Smooth muscle cell (in vitro differentiated cells): ENCODE data around the gene DPF3. TPM values are rescaled to one million over a fixed set of nuclear protein-coding genes. Genes with fewer than 3 reads are reported as not detected.

Experiments
- DNase-seq: peaks from one replicate; lab custom pipeline; 2025; ENCODE audit not compliant: unreplicated experiment; lab: John Stamatoyannopoulos, UW
- H2AFZ ChIP-seq: fragments of 200-600 bp; sonication (generic); 2 replicates; pipeline ENCODE4 v1.6.0; 2016; ENCODE audit warnings: antibody characterized with exemption, low read depth, mild to moderate bottlenecking
- H3F3A ChIP-seq: fragments of 200-600 bp; sonication (generic); 2 replicates; pipeline ENCODE4 v1.6.0; 2017; ENCODE audit warnings: antibody characterized with exemption, low read depth
- H3K27ac ChIP-seq: fragments of 200-600 bp; sonication (generic); 2 replicates; pipeline ENCODE4 v1.5.1; 2016; ENCODE audit warnings: low read depth, mild to moderate bottlenecking
- H3K27me3 ChIP-seq: fragments of 200-600 bp; sonication (generic); 2 replicates; pipeline ENCODE4 v1.6.1; 2016; ENCODE audit warnings: low read depth, mild to moderate bottlenecking
- H3K36me3 ChIP-seq: fragments of 200-600 bp; sonication (generic); 2 replicates; pipeline ENCODE4 v1.5.1; 2016; ENCODE audit warnings: low read depth
- H3K4me1 ChIP-seq: fragments of 200-600 bp; sonication (generic); 2 replicates; pipeline ENCODE4 v1.5.1; 2016; ENCODE audit warnings: low read depth
- H3K4me2 ChIP-seq: fragments of 200-600 bp; sonication (generic); 2 replicates; pipeline ENCODE4 v1.6.0; 2016; ENCODE audit warnings: mild to moderate bottlenecking
- H3K4me3 ChIP-seq: fragments of 200-600 bp; sonication (generic); 2 replicates; pipeline ENCODE4 v1.5.1; 2016; ENCODE audit warnings: mild to moderate bottlenecking
- H3K79me2 ChIP-seq: fragments of 200-600 bp; sonication (generic); 2 replicates; pipeline ENCODE4 v1.6.0; 2016; ENCODE audit warnings: low read depth, mild to moderate bottlenecking
- H3K9ac ChIP-seq: fragments of 200-600 bp; sonication (generic); 2 replicates; pipeline ENCODE4 v1.6.0; 2016; ENCODE audit warnings: low read depth
- H3K9me3 ChIP-seq: fragments of 200-600 bp; sonication (generic); replicated peaks from 2 replicates; pipeline ENCODE4 v1.5.1; 2016; ENCODE audit warnings: low read depth
- H4K20me1 ChIP-seq: fragments of 200-600 bp; sonication (generic); 2 replicates; pipeline ENCODE4 v1.6.0; 2016; ENCODE audit warnings: low read depth
- WGBS: methylation state at CpG from one replicate; pipeline ENCODE4 v1.1.7; 2016; ENCODE audit warnings: low lambda C conversion rate; 5-methylcytosine and 5-hydroxymethylcytosine counted together
- polyA plus RNA-seq: library from polyadenylated mRNA; unstranded; fragments of >200 nt; fragmentation: Nextera tagmentation; extraction: Ambion mirVana; gene quantifications from 2 replicates; pipeline ENCODE4 v1.2.1, GENCODE V29; 2016
- total RNA-seq: library from RNA; depleted of rRNA; stranded (reverse); fragments of >200 nt; gene quantifications from 2 replicates; pipeline ENCODE4 v1.2.3, GENCODE V29; 2014
- TF ChIP-seq, protein P1 (sequence below): fragments of 200-600 bp; sonication (generic); IDR thresholded peaks from 2 replicates; pipeline ENCODE4 v1.5.1; 2017; ENCODE audit warnings: borderline replicate concordance, mild to moderate bottlenecking, antibody characterized with exemption; ENCODE audit not compliant: insufficient read depth, poor library complexity, severe bottlenecking

Gene DPF3
- total and polyA plus RNA-seq, 2 experiments from 2014 or later, result 4.9 to 12.6 TPM

DNA sequence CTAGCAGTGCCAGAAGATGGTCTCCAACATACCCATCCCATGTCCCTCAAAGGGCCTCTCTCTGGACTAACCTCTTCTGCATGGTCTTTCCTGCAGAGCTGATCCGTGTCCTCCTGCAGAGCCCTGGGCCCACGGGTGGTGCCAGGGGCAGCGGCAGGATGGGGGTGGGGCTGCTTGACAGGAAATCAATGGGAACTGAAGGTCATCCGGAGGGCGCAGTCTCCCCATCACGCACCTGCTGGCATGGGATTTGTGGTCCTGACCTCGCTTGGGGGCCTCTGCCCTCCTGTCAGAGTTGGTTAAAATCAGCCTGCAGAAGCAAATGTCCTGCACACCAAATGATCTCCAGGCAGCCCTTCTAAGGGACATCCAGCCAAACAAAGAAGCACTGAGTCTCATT, 110.2 kb downstream of the DPF3 start:
- H3K9me3 ChIP-seq, result no peaks in the 10 kb centered on the region
- H4K20me1 ChIP-seq, result no peaks in the 10 kb centered on the region
- H3K27ac ChIP-seq, result no peak overlapping the region
- no peaks in the 10 kb centered on the region for H3K4me1 ChIP-seq
- no peaks in the 10 kb centered on the region for H3F3A ChIP-seq
- H3K4me2 ChIP-seq, result no peak overlapping the region
- H3K9ac ChIP-seq, result no peak overlapping the region
- no peaks in the 10 kb centered on the region for H3K27me3 ChIP-seq
- TF ChIP-seq, protein P1, sequence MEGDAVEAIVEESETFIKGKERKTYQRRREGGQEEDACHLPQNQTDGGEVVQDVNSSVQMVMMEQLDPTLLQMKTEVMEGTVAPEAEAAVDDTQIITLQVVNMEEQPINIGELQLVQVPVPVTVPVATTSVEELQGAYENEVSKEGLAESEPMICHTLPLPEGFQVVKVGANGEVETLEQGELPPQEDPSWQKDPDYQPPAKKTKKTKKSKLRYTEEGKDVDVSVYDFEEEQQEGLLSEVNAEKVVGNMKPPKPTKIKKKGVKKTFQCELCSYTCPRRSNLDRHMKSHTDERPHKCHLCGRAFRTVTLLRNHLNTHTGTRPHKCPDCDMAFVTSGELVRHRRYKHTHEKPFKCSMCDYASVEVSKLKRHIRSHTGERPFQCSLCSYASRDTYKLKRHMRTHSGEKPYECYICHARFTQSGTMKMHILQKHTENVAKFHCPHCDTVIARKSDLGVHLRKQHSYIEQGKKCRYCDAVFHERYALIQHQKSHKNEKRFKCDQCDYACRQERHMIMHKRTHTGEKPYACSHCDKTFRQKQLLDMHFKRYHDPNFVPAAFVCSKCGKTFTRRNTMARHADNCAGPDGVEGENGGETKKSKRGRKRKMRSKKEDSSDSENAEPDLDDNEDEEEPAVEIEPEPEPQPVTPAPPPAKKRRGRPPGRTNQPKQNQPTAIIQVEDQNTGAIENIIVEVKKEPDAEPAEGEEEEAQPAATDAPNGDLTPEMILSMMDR, result no peak
- DNase-seq, result no peak
- H3K79me2 ChIP-seq, result no peaks in the 10 kb centered on the region
- 95% methylated on average over 7 of the region's 7 CpGs for WGBS
- H3K36me3 ChIP-seq, result no peaks in the 10 kb centered on the region
- H3K4me3 ChIP-seq, result no peak overlapping the region
- no peak overlapping the region for H2AFZ ChIP-seq

DNA sequence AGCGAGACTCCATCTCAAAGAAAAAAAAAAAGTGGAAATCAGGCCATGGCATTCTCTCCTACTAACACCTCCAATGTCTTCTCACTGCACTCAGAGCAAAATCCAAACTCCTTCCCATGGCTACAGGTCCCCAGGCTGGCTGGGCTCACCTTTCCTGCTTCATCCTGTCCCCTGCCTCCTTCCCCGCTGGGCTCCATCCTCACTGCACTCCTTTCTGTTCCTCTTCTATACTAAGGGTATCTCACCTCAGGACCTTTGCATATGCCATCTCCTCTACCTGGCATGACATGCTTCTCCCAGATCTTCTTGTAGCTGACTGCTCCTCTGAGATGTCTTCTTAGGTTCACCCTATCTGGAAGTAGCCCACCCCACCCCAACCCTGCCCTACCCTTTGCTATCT, 111.1 kb downstream of the DPF3 start:
- no peak overlapping the region for H3K27ac ChIP-seq
- no peak for DNase-seq

DNA sequence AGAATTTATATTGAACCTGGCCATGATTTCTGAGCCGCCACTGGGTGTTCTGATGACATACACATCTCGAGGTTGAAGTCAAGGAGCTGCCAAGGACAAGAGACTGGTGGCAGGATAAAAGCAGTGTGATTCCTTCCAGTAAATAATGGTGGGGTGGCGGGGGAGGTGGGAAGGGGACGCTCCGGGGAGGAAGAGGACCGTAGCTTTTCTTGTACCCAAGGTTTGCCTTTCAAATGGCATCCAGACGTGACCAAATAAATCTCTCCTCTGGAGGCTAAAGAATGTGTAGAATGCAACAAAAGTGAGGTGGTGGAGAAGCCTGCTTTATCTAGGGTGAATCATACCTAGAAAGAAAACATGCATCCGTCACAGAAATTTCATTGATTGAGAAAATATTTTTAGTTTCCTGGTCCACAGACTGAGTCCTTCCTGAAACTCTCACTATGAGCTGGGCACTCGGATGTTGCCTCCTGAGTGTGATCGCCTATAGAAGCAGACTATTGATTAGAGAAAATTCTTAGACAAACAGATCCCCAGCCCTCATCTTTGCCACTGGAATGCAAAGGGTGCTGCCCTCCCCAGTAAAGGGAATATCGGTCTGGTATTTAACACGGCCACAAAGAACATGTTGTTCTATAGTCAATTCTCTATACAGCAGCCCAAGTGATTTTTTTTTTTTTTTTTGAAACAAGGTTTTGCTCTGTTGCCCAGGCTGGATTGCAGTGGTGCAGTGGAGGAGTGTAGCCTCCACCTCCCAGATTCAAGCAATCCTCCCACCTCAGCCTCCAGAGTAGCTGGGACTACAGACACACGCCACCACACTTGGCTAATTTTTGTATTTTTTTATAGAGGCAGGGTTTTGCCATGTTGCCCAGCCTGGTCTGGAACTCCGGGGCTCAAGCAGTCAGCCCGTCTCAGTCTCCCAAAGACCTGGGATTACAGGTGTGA, 112.1 kb downstream of the DPF3 start:
- WGBS, result 59% methylated on average over 15 of the region's 15 CpGs
- Histone ChIP-seq H3K27me3 (no peaks in the 10 kb centered on the region), H4K20me1 (no peaks in the 10 kb centered on the region), H3K79me2 (no peaks in the 10 kb centered on the region), H3K36me3 (no peaks in the 10 kb centered on the region), H3K4me1 (no peaks in the 10 kb centered on the region), H3K27ac (peak overlapping the region; percentile 1), H3K9me3 (no peaks in the 10 kb centered on the region), H3K9ac (no peak overlapping the region), H3K4me3 (no peak overlapping the region), H3K4me2 (peak overlapping the region; percentile 54), H2AFZ (no peak overlapping the region), H3F3A (no peaks in the 10 kb centered on the region)
- TF ChIP-seq, protein P1, result no peak
- no peak for DNase-seq

More for the DNA sequence above, 111.1 kb downstream of the DPF3 start:
- H3K79me2 ChIP-seq, result no peaks in the 10 kb centered on the region
- no peaks in the 10 kb centered on the region for H4K20me1 ChIP-seq
- no peaks in the 10 kb centered on the region for H3K4me1 ChIP-seq
- 98% methylated on average over 2 of the region's 2 CpGs for WGBS
- no peaks in the 10 kb centered on the region for H3K36me3 ChIP-seq
- H2AFZ ChIP-seq, result no peak overlapping the region
- H3K9ac ChIP-seq, result no peak overlapping the region
- H3K4me3 ChIP-seq, result no peak overlapping the region
- no peak overlapping the region for H3K4me2 ChIP-seq
- no peaks in the 10 kb centered on the region for H3K9me3 ChIP-seq
- H3K27me3 ChIP-seq, result no peaks in the 10 kb centered on the region
- H3F3A ChIP-seq, result no peaks in the 10 kb centered on the region
- TF ChIP-seq, protein P1, result no peak
